Small intestine (tissue), 4 donors: Measurements from ENCODE around the gene BIK. TPM values are rescaled to one million over a fixed set of nuclear protein-coding genes. Genes with fewer than 3 reads are reported as not detected.

Experiments
- polyA plus RNA-seq, 4 donors: library from polyadenylated mRNA; stranded (reverse) in 3 of 4; unstranded in 1 of 4; fragments of 200-250 nt in 3 of 4; fragments of 120-200 nt in 1 of 4; gene quantifications; one replicate each; pipeline versions ENCODE4 v1.2.1 to v1.2.3, GENCODE V29; 2013
- donor health status: healthy with polysubstance abuse.
- donor health status: Bipolar disorder and iron deficiency.
- donor health status: healthy.

Gene BIK
- polyA plus RNA-seq, 4 donors = 1.7 to 26.2 (median 18.7) TPM

Other genes with a start within 250 kb of the BIK start
- 10 to 100 TPM; 28.9 to 53.3 (median 45.2) TPM for gene PACSIN2, start 95.6 kb upstream of the BIK start, polyA plus RNA-seq
- gene TTLL1, start 21.4 kb upstream of the BIK start, polyA plus RNA-seq = 1 to 10 TPM; 1.1 to 4.2 (median 2.4) TPM
- 10 to 100 TPM in 3 of 4 donors, 1 to 10 TPM in 1; 9.8 to 25.7 (median 13.1) TPM for gene MCAT, start 32.6 kb downstream of the BIK start, polyA plus RNA-seq
- 100 to 1,000 TPM in 3 of 4 donors, 1 to 10 TPM in 1; 6.6 to 375 (median 242) TPM for gene TSPO, start 40.8 kb downstream of the BIK start, polyA plus RNA-seq
- gene TTLL12, start 76.4 kb downstream of the BIK start, polyA plus RNA-seq = 10 to 100 TPM; 19.7 to 60.6 (median 27.8) TPM
- 1 to 10 TPM in 2 of 4 donors, under 1 TPM in 2; 0.45 to 5.4 (median 1.6) TPM for gene SCUBE1, start 232.6 kb downstream of the BIK start, polyA plus RNA-seq